ENCODE results near the gene MED13L. TPM values are rescaled to one million over a fixed set of nuclear protein-coding genes. Genes with fewer than 3 reads are reported as not detected.

The MED13L gene
- total and polyA plus RNA-seq, 2 of the 4 experiments (the other 2 are of a cell fraction), result 17.9 to 49.1 TPM

GRCh38 chr12:116263431-116263830 is 14.1 kb downstream of the MED13L start:
- peaks cover 3 to 65% of the 10 kb centered on the region in 2 experiments; a peak in 3 of 4 replicates for H3K79me1 ChIP-seq (ENCODE audit: low read depth in 1 of 2, low read length in 2 of 2)
- DNase-seq, result no peak
- ChIA-PET CTCF (no interaction called here), POLR2A (ENCODE audit: unreplicated experiment) (no interaction called here)
- no TSS peak for BruUV-seq (replicated peaks)
- peaks cover 96% of the 10 kb centered on the region for H4K20me1 ChIP-seq (ENCODE audit: insufficient read depth, low read length)
- H2BK120ac ChIP-seq (ENCODE audit: low read depth, low read length), result no peak overlapping the region
- H3K4ac ChIP-seq (ENCODE audit: low read depth, low read length), result no peak overlapping the region
- no peak overlapping the region for H3K9ac ChIP-seq (ENCODE audit: low read depth, low read length)
- H2AK5ac ChIP-seq (ENCODE audit: low read depth, low read length), result no peak overlapping the region
- no peak overlapping the region for H3K4me3 ChIP-seq (ENCODE audit: insufficient read depth, low read depth, low read length)
- H2AFZ ChIP-seq (replicated peaks; ENCODE audit: low read length, poor library complexity), result no peak overlapping the region
- H2BK5ac ChIP-seq (ENCODE audit: low read depth, low read length, poor library complexity, severe bottlenecking), result no peak overlapping the region
- no peak overlapping the region for H3K56ac ChIP-seq (ENCODE audit: extremely low read depth, insufficient read depth, low read length)
- H3K18ac ChIP-seq (ENCODE audit: low read depth, low read length), result no peak overlapping the region
- no peaks in the 10 kb centered on the region for H3K27me3 ChIP-seq (ENCODE audit: control insufficient read depth, insufficient read depth, low read length)
- H3K4me1 ChIP-seq (ENCODE audit: control insufficient read depth, insufficient read depth, low read length), result peaks cover 22% of the 10 kb centered on the region
- H3K9me3 ChIP-seq (ENCODE audit: control insufficient read depth, insufficient read depth, low read length), result no peaks in the 10 kb centered on the region
- dilution Hi-C loops (cut with HindIII; ENCODE audit: low sequenced_read_pairs, unreplicated experiment) (no loop called here), intact Hi-C loops (cut with micrococcal nuclease) (loop anchor here (5.0 kb wide), 1 partner anchor 76 kb away; no protein-coding TSS in a partner anchor), in situ Hi-C loops (cut with MboI; ENCODE audit: low sequenced_read_pairs) (no loop called here)
- no peak overlapping the region for H4K5ac ChIP-seq (ENCODE audit: low read depth, low read length)
- no CpG with 5 or more reads among the region's 1 CpG for WGBS, 2 experiments (ENCODE audit: extremely low coverage in 2 of 2, insufficient read length in 1 of 2)
- ATAC-seq (ENCODE audit: low read depth), result no peak
- H2BK15ac ChIP-seq (ENCODE audit: low read depth, low read length), result no peak overlapping the region
- TF ChIP-seq MXI1 (IDR thresholded peaks at IDR 0.05; ENCODE audit: borderline replicate concordance, low read depth, low read length) (no peak), CEBPB (IDR thresholded peaks at IDR 0.05; ENCODE audit: low read depth, low read length) (no peak), CHD1 (IDR thresholded peaks at IDR 0.05; ENCODE audit: low read depth, low read length) (no peak), FOS (IDR thresholded peaks at IDR 0.05; ENCODE audit: low read depth, low read length) (no peak), USF2 (IDR thresholded peaks at IDR 0.05; ENCODE audit: low read depth, low read length) (no peak), MAZ (IDR thresholded peaks at IDR 0.05; ENCODE audit: borderline replicate concordance, low read depth, low read length) (no peak), SMC3 (IDR thresholded peaks at IDR 0.05; ENCODE audit: low read depth, low read length) (no peak), CTCF (conservative IDR thresholded peaks at IDR 0.05; ENCODE audit: low read depth, low read length) (no peak), RCOR1 (IDR thresholded peaks at IDR 0.05; ENCODE audit: insufficient replicate concordance, low read length) (no peak), ELK1 (IDR thresholded peaks at IDR 0.05; ENCODE audit: borderline replicate concordance, low read depth, low read length) (no peak), RFX5 (IDR thresholded peaks at IDR 0.05; ENCODE audit: low read depth, low read length) (no peak), MAFK (IDR thresholded peaks at IDR 0.05; ENCODE audit: low read depth, low read length) (no peak), POLR2A (IDR thresholded peaks at IDR 0.05; ENCODE audit: low read depth, low read length) (no peak), NFE2L2 (IDR thresholded peaks at IDR 0.05; ENCODE audit: low read depth, low read length) (no peak), BHLHE40 (IDR thresholded peaks at IDR 0.05; ENCODE audit: low read depth, low read length) (no peak), RAD21 (IDR thresholded peaks at IDR 0.05; ENCODE audit: low read length) (no peak)
- H2BK20ac ChIP-seq (ENCODE audit: low read depth, low read length), result no peak overlapping the region
- H3K36me3 ChIP-seq (ENCODE audit: control insufficient read depth, insufficient read depth, low read length), result no peaks in the 10 kb centered on the region
- H3K23ac ChIP-seq (ENCODE audit: low read depth, low read length), result peak overlapping the region; percentile 25; the same call in 1 of the 2 replicates
- no peak overlapping the region for H4K8ac ChIP-seq (ENCODE audit: low read depth in 2 of 2, low read length in 2 of 2)
- H3K9me1 ChIP-seq (ENCODE audit: insufficient read depth, low read length), result peaks cover 25% of the 10 kb centered on the region
- no peak overlapping the region for H4K91ac ChIP-seq (ENCODE audit: insufficient read depth, low read depth, low read length)
- no peak overlapping the region for H3K4me2 ChIP-seq (ENCODE audit: low read depth, low read length)
- no peak overlapping the region for H2AK9ac ChIP-seq (replicated peaks; ENCODE audit: low read depth, low read length, poor library complexity)
- H3K27ac ChIP-seq (ENCODE audit: insufficient read depth, low read length), result no peak overlapping the region
- no peak overlapping the region for H3K14ac ChIP-seq (replicated peaks; ENCODE audit: low read depth, low read length)
